Measurements from ENCODE around the gene EPB41L2.

GRCh38 chr6:130908958-130909357, 154.1 kb downstream of the EPB41L2 start:
- TF ChIP-seq, protein P1, sequence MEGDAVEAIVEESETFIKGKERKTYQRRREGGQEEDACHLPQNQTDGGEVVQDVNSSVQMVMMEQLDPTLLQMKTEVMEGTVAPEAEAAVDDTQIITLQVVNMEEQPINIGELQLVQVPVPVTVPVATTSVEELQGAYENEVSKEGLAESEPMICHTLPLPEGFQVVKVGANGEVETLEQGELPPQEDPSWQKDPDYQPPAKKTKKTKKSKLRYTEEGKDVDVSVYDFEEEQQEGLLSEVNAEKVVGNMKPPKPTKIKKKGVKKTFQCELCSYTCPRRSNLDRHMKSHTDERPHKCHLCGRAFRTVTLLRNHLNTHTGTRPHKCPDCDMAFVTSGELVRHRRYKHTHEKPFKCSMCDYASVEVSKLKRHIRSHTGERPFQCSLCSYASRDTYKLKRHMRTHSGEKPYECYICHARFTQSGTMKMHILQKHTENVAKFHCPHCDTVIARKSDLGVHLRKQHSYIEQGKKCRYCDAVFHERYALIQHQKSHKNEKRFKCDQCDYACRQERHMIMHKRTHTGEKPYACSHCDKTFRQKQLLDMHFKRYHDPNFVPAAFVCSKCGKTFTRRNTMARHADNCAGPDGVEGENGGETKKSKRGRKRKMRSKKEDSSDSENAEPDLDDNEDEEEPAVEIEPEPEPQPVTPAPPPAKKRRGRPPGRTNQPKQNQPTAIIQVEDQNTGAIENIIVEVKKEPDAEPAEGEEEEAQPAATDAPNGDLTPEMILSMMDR (IDR thresholded peaks at IDR 0.05; ENCODE audit: poor library complexity) = no peak
- no peak for TF ChIP-seq EZH2 (IDR thresholded peaks at IDR 0.05; ENCODE audit: borderline replicate concordance)
- TF ChIP-seq EZH2phosphoT487 (IDR thresholded peaks at IDR 0.05; ENCODE audit: low read depth, severe bottlenecking, unreplicated experiment) = no peak
